Epithelial cell of esophagus (primary cell): Measurements from ENCODE around the gene SLC10A1.

Experiments used
- DNase-seq: peaks from one replicate; pipeline ENCODE4 v3.0.0; 2010; ENCODE audit warnings: low read depth
- H3K4me3 ChIP-seq: 2 replicates; pipeline ENCODE4 v1.5.1; 2011; ENCODE audit warnings: mild to moderate bottlenecking, low read length, control low read depth
- TF ChIP-seq, protein P1 (sequence below): IDR thresholded peaks from 2 replicates; pipeline ENCODE4 v1.5.1; 2011; ENCODE audit warnings: low read depth, mild to moderate bottlenecking, low read length, control low read depth, inconsistent platforms; ENCODE audit not compliant: insufficient read depth; ENCODE audit errors: missing control alignments

SLC10A1 gene

GRCh38 chr14:69760810-69761209, 36.2 kb downstream of the SLC10A1 start:
- TF ChIP-seq, protein P1, sequence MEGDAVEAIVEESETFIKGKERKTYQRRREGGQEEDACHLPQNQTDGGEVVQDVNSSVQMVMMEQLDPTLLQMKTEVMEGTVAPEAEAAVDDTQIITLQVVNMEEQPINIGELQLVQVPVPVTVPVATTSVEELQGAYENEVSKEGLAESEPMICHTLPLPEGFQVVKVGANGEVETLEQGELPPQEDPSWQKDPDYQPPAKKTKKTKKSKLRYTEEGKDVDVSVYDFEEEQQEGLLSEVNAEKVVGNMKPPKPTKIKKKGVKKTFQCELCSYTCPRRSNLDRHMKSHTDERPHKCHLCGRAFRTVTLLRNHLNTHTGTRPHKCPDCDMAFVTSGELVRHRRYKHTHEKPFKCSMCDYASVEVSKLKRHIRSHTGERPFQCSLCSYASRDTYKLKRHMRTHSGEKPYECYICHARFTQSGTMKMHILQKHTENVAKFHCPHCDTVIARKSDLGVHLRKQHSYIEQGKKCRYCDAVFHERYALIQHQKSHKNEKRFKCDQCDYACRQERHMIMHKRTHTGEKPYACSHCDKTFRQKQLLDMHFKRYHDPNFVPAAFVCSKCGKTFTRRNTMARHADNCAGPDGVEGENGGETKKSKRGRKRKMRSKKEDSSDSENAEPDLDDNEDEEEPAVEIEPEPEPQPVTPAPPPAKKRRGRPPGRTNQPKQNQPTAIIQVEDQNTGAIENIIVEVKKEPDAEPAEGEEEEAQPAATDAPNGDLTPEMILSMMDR, result no peak
- H3K4me3 ChIP-seq, result no peak overlapping the region
- DNase-seq, result no peak

DNA sequence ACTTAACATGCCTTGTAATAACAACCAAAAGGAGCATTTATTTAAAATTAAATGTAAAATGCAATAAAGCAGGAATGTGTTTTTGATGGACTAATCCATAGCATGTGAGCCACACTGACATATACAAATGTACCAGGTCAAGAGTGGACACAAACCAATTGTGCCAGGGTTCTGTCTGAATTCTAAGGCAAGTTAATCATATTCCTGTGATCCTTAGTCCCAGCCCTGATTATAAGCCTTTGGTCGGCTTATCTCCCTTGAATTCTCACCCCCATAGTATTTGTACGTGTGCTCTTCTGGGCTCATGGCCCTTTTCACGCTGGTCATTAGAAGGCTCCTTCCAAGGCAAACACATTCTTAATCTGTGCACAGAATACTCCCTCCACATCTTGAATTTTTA, 40.7 kb downstream of the SLC10A1 start:
- TF ChIP-seq, protein P1, result no peak
- H3K4me3 ChIP-seq, result no peak overlapping the region

GRCh38 chr14:69755784-69756183, 41.3 kb downstream of the SLC10A1 start:
- no peak for DNase-seq
- H3K4me3 ChIP-seq, result no peak overlapping the region
- TF ChIP-seq, protein P1, result no peak

More for the DNA sequence above, 40.7 kb downstream of the SLC10A1 start:
- no peak for DNase-seq

DNA sequence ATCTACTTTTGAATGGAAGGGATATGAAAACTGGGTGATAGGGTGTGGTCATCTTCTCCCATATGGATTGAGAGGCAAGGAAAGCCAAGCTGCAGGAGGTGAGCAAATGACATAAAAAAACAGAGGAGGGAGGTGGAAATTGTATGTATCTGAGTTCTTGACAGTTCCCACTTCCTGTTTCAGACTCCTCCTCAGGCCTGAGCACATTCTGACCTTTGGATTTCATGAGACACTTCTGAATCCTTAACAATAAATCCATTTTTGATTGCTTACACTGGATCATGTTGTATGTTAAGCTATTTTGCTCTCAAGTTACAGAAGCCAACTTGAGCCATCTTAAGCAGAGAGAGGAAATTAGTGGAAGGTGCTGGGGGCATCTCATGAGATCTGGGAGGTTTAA, 41.7 kb downstream of the SLC10A1 start:
- H3K4me3 ChIP-seq, result no peak overlapping the region
- TF ChIP-seq, protein P1, result no peak
- no peak for DNase-seq

DNA sequence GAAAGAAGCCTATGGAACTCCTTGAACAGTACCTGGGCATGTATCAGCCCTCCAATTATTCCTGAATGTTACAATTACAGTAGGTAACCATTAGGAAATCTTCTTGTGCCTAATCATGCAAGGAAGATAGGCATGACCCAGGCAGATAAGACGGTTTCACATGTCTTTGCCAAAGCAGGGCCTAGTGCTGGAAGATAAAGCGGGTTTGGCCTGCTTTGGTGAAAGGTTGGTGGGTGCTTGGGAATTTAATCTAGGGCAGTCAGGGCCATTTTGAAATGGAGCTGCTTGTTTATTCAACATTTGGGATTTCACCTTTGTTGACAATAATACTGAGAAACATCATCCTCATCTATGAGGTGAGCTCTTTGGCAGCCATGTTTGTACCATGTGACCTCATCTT, 42.6 kb downstream of the SLC10A1 start:
- TF ChIP-seq, protein P1, result no peak
- no peak overlapping the region for H3K4me3 ChIP-seq
- no peak for DNase-seq

- TF ChIP-seq, protein P1, result no peak
- H3K4me3 ChIP-seq, result no peak overlapping the region
- DNase-seq, result no peak
These were observed 43.2 kb downstream of the SLC10A1 start for GRCh38 chr14:69753860-69754259.

DNA sequence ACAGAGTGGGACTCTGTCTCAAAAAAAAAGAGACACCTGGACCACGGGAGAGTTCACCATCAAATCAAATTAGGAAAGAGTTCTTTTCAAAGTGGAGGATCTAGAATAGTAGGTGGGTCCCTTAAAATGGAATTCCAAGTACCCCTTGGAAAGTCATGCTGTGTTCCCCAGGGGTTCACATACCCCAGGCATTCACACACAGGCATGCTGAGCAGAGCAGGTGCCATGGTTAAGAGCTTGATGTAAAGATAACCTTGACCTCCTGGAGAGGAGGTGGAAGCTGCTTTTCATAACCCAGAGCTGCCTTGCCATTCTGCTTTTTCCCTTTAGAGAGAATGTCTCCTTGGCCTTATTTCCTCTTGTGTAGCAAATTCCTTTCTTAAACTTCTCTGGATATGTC, 44.3 kb downstream of the SLC10A1 start:
- H3K4me3 ChIP-seq, result no peak overlapping the region
- no peak for DNase-seq
- TF ChIP-seq, protein P1, result no peak
